GM12892 (cell line): Measurements from ENCODE around the gene SHH.

Experiments used
- DNase-seq: peaks from one replicate; pipeline ENCODE4 v3.0.0; 2011; ENCODE audit not compliant: insufficient read length
- FAIRE-seq: peaks from 2 replicates; lab custom pipeline; 2011; peaks lifted over from hg19 to GRCh38; lab: Jason Lieb, UNC
- POLR2A ChIP-seq: IDR thresholded peaks from 2 replicates; pipeline ENCODE4 v1.6.1; 2011; ENCODE audit warnings: low read depth, low read length, control low read depth
- POLR2AphosphoS5 ChIP-seq: IDR thresholded peaks from 2 replicates; pipeline ENCODE4 v1.6.1; 2011; ENCODE audit warnings: low read depth, low read length, control low read depth
- TAF1 ChIP-seq: IDR thresholded peaks from 2 replicates; pipeline ENCODE4 v1.6.1; 2011; ENCODE audit warnings: low read depth, mild to moderate bottlenecking, control low read depth, low read length, borderline replicate concordance

Gene SHH

GRCh38 chr7:155776606-155777005 lies 35.7 kb downstream of the SHH start:
- no peak for FAIRE-seq
- DNase-seq, result no peak
- TF ChIP-seq TAF1, result no peak
- no peak for TF ChIP-seq POLR2A
- TF ChIP-seq POLR2AphosphoS5, result no peak

GRCh38 chr7:155775691-155776090 lies 36.6 kb downstream of the SHH start:
- FAIRE-seq (no peak), DNase-seq (no peak)
- TF ChIP-seq POLR2AphosphoS5 (no peak), TAF1 (no peak), POLR2A (no peak)

- no peak for TF ChIP-seq POLR2A
- TF ChIP-seq TAF1, result no peak
- TF ChIP-seq POLR2AphosphoS5, result no peak
- FAIRE-seq (no peak), DNase-seq (no peak)
Observed at GRCh38 chr7:155774947-155775346, 37.3 kb downstream of the SHH start.

GRCh38 chr7:155773531-155773930 lies 38.7 kb downstream of the SHH start:
- no peak for FAIRE-seq
- no peak for DNase-seq
- TF ChIP-seq POLR2A (no peak), POLR2AphosphoS5 (no peak), TAF1 (no peak)

- FAIRE-seq, result no peak
- no peak for TF ChIP-seq TAF1
- no peak for TF ChIP-seq POLR2AphosphoS5
- TF ChIP-seq POLR2A, result no peak
- DNase-seq, result no peak
Observed at GRCh38 chr7:155770241-155770640, 42.0 kb downstream of the SHH start.

GRCh38 chr7:155769701-155770100 lies 42.6 kb downstream of the SHH start:
- no peak for FAIRE-seq

GRCh38 chr7:155766966-155767916 lies 45.0 kb downstream of the SHH start:
- DNase-seq, result no peak
- TF ChIP-seq POLR2A (no peak), TAF1 (no peak), POLR2AphosphoS5 (no peak)
- no peak for FAIRE-seq

More at GRCh38 chr7:155769701-155770100, 42.6 kb downstream of the SHH start:
- TF ChIP-seq TAF1, result no peak
- DNase-seq, result no peak

- DNase-seq (no peak), FAIRE-seq (no peak)
- no peak for TF ChIP-seq TAF1
- TF ChIP-seq POLR2AphosphoS5, result no peak
- TF ChIP-seq POLR2A, result no peak
Observed at GRCh38 chr7:155766386-155766785, 45.9 kb downstream of the SHH start.

GRCh38 chr7:155765458-155765857 lies 46.8 kb downstream of the SHH start:
- FAIRE-seq (no peak), DNase-seq (no peak)
- TF ChIP-seq POLR2A (no peak), POLR2AphosphoS5 (no peak), TAF1 (no peak)

GRCh38 chr7:155764438-155764793 lies 47.8 kb downstream of the SHH start:
- no peak for TF ChIP-seq TAF1
- TF ChIP-seq POLR2A, result no peak
- no peak for TF ChIP-seq POLR2AphosphoS5
- no peak for FAIRE-seq
- DNase-seq, result no peak

- FAIRE-seq (no peak), DNase-seq (no peak)
- no peak for TF ChIP-seq POLR2A
- no peak for TF ChIP-seq TAF1
- no peak for TF ChIP-seq POLR2AphosphoS5
Observed at GRCh38 chr7:155763691-155764437, 48.4 kb downstream of the SHH start.

GRCh38 chr7:155763122-155763521 lies 49.1 kb downstream of the SHH start:
- DNase-seq (no peak), FAIRE-seq (no peak)
- TF ChIP-seq POLR2AphosphoS5 (no peak), TAF1 (no peak), POLR2A (no peak)

GRCh38 chr7:155762655-155763054 lies 49.6 kb downstream of the SHH start:
- DNase-seq (no peak), FAIRE-seq (no peak)
- no peak for TF ChIP-seq POLR2AphosphoS5
- no peak for TF ChIP-seq POLR2A
- TF ChIP-seq TAF1, result no peak
